Panc1 (cell line): ENCODE data around the gene PCDH15. TPM values are rescaled to one million over a fixed set of nuclear protein-coding genes. Genes with fewer than 3 reads are reported as not detected.

ENCODE experiments used
- ATAC-seq: fragments of 200-7000 bp; cut with Tn5 transposase; 2 replicates; pipeline ENCODE4 v1.9.1; 2020; ENCODE audit warnings: mild to moderate bottlenecking, moderate library complexity
- BruUV-seq: library from RNA; stranded (reverse); fragments of 400-500 nt; replicated peaks from 2 replicates; lab custom pipeline; 2021; lab: Mats Ljungman, UMichigan
- CTCF ChIA-PET: fragments of 300-600 bp; sonication (Branson Sonifier 250); formaldehyde crosslinking; loops from one replicate; lab custom pipeline; 2022; ENCODE audit warnings: antibody characterized with exemption; lab: Charles Lee
- POLR2A ChIA-PET: fragments of 300-600 bp; sonication (Branson Sonifier 250); formaldehyde crosslinking; loops from one replicate; lab custom pipeline; 2022; ENCODE audit warnings: antibody characterized with exemption; lab: Charles Lee
- DNase-seq: peaks from one replicate; pipeline ENCODE4 v3.0.0-alpha.2; 2010; ENCODE audit warnings: low read depth, low spot score
- H3K27ac ChIP-seq: 2 replicates; pipeline ENCODE4 v1.5.1; 2011; ENCODE audit warnings: mild to moderate bottlenecking, low read length, inconsistent platforms
- H3K27me3 ChIP-seq: fragments of 200-500 bp; sonication (Bioruptor generic); 2 replicates; pipeline ENCODE4 v1.6.0; 2014; ENCODE audit warnings: low read length, inconsistent platforms; ENCODE audit not compliant: control insufficient read depth, insufficient read depth
- H3K36me3 ChIP-seq: fragments of 200-500 bp; sonication (Bioruptor generic); 2 replicates; pipeline ENCODE4 v1.5.1; 2014; ENCODE audit warnings: inconsistent platforms, mild to moderate bottlenecking, low read length, moderate library complexity; ENCODE audit not compliant: control insufficient read depth, insufficient read depth
- H3K4me1 ChIP-seq: 2 replicates; pipeline ENCODE4 v1.5.1; 2011; ENCODE audit warnings: inconsistent platforms, mild to moderate bottlenecking, low read length, moderate library complexity; ENCODE audit not compliant: control insufficient read depth, insufficient read depth
- H3K4me3 ChIP-seq, 2 experiments: 2 replicates each; pipeline ENCODE4 v1.5.1; 2011 to 2012; ENCODE audit warnings: low read depth in 2 of 2, low read length in 2 of 2, mild to moderate bottlenecking in 2 of 2, inconsistent platforms in 1 of 2, moderate library complexity in 1 of 2
- H3K9me3 ChIP-seq: fragments of 200-500 bp; sonication (Bioruptor generic); 2 replicates; pipeline ENCODE4 v1.5.1; 2014; ENCODE audit warnings: low read depth, mild to moderate bottlenecking, inconsistent platforms, low read length, moderate library complexity; ENCODE audit not compliant: control insufficient read depth, insufficient read depth
- POLR2AphosphoS5 ChIP-seq: IDR thresholded peaks from 2 replicates; pipeline ENCODE4 v1.6.1; 2012; ENCODE audit warnings: mild to moderate bottlenecking, low read depth, low read length, moderate library complexity
- SIN3A ChIP-seq: IDR thresholded peaks from 2 replicates; pipeline ENCODE4 v1.6.1; 2012; ENCODE audit warnings: low read depth, mild to moderate bottlenecking, low read length, moderate library complexity, borderline replicate concordance; ENCODE audit not compliant: insufficient read depth
- TCF7L2 ChIP-seq: IDR thresholded peaks from 2 replicates; pipeline ENCODE4 v1.6.1; 2011; ENCODE audit warnings: mild to moderate bottlenecking, low read depth, low read length, inconsistent platforms
- in situ Hi-C: cut with HindIII; loops from 2 replicates; pipeline ENCODE4 v1.10.0; 2016; ENCODE audit warnings: low sequenced_read_pairs, low pct_unique_long_range_greater_than_20kb
- intact Hi-C: fragments of 100-400 bp; cut with micrococcal nuclease; formaldehyde crosslinking; loops from one replicate; pipeline ENCODE4 v1.10.0; 2022; ENCODE audit not compliant: unreplicated experiment
- total RNA-seq: library from RNA; stranded (reverse); gene quantifications from one replicate; pipeline ENCODE4 v1.2.1, GENCODE V29; 2021; ENCODE audit not compliant: unreplicated experiment
- TF ChIP-seq, protein P1 (sequence below), 2 experiments: IDR thresholded peaks; 2 replicates each; pipeline ENCODE4 v1.6.1; 2011 to 2012; ENCODE audit warnings: low read depth in 2 of 2, control low read depth in 1 of 2, low read length in 1 of 2, mild to moderate bottlenecking in 1 of 2, moderate library complexity in 1 of 2; ENCODE audit not compliant: insufficient read depth in 1 of 2
- TF ChIP-seq, protein P2 (sequence below): fragments of 450-650 bp; IDR thresholded peaks from 2 replicates; pipeline ENCODE4 v1.5.1; 2017; ENCODE audit warnings: mild to moderate bottlenecking

Gene PCDH15
- total RNA-seq, 1 experiment from 2014 or later, result 0.18 TPM

DNA sequence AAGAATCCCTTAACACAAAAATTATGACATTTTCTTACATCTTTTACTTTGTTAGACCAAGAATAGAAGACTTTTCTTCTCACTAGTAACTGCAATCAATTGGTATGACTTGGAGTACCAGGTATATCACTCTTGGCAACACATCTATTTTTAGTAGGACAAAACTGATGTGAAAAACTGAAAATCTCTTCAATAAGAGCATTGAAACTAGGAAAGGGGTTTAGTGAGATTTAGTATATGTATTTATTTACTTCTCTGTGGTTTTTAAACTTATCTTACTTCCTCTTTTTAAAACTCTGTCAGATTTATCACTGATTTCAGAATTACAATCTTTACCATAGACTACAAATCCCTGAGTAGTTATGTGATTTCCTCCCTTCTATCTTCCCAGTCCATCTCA is 366.2 kb downstream of the PCDH15 start:
- no TSS peak for BruUV-seq
- DNase-seq (no peak), ATAC-seq (no peak)
- no peaks in the 10 kb centered on the region for H3K27me3 ChIP-seq
- H3K4me3 ChIP-seq, result no peak overlapping the region
- in situ Hi-C loops, result no loop called here
- no peaks in the 10 kb centered on the region for H3K36me3 ChIP-seq
- no peaks in the 10 kb centered on the region for H3K4me1 ChIP-seq
- ChIA-PET CTCF (no interaction called here), POLR2A (no interaction called here)
- H3K9me3 ChIP-seq, result no peaks in the 10 kb centered on the region
- H3K27ac ChIP-seq, result no peak overlapping the region
- TF ChIP-seq SIN3A, result no peak
- TF ChIP-seq TCF7L2, result no peak
- TF ChIP-seq, protein P1, sequence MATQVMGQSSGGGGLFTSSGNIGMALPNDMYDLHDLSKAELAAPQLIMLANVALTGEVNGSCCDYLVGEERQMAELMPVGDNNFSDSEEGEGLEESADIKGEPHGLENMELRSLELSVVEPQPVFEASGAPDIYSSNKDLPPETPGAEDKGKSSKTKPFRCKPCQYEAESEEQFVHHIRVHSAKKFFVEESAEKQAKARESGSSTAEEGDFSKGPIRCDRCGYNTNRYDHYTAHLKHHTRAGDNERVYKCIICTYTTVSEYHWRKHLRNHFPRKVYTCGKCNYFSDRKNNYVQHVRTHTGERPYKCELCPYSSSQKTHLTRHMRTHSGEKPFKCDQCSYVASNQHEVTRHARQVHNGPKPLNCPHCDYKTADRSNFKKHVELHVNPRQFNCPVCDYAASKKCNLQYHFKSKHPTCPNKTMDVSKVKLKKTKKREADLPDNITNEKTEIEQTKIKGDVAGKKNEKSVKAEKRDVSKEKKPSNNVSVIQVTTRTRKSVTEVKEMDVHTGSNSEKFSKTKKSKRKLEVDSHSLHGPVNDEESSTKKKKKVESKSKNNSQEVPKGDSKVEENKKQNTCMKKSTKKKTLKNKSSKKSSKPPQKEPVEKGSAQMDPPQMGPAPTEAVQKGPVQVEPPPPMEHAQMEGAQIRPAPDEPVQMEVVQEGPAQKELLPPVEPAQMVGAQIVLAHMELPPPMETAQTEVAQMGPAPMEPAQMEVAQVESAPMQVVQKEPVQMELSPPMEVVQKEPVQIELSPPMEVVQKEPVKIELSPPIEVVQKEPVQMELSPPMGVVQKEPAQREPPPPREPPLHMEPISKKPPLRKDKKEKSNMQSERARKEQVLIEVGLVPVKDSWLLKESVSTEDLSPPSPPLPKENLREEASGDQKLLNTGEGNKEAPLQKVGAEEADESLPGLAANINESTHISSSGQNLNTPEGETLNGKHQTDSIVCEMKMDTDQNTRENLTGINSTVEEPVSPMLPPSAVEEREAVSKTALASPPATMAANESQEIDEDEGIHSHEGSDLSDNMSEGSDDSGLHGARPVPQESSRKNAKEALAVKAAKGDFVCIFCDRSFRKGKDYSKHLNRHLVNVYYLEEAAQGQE (IDR thresholded peaks at IDR 0.05; ENCODE audit: insufficient read depth in 1 of 2, low read depth in 2 of 2, low read length in 1 of 2), result no peak
- TF ChIP-seq POLR2AphosphoS5, result no peak
- TF ChIP-seq, protein P2, sequence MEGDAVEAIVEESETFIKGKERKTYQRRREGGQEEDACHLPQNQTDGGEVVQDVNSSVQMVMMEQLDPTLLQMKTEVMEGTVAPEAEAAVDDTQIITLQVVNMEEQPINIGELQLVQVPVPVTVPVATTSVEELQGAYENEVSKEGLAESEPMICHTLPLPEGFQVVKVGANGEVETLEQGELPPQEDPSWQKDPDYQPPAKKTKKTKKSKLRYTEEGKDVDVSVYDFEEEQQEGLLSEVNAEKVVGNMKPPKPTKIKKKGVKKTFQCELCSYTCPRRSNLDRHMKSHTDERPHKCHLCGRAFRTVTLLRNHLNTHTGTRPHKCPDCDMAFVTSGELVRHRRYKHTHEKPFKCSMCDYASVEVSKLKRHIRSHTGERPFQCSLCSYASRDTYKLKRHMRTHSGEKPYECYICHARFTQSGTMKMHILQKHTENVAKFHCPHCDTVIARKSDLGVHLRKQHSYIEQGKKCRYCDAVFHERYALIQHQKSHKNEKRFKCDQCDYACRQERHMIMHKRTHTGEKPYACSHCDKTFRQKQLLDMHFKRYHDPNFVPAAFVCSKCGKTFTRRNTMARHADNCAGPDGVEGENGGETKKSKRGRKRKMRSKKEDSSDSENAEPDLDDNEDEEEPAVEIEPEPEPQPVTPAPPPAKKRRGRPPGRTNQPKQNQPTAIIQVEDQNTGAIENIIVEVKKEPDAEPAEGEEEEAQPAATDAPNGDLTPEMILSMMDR, result no peak
- intact Hi-C loops, result no loop called here

DNA sequence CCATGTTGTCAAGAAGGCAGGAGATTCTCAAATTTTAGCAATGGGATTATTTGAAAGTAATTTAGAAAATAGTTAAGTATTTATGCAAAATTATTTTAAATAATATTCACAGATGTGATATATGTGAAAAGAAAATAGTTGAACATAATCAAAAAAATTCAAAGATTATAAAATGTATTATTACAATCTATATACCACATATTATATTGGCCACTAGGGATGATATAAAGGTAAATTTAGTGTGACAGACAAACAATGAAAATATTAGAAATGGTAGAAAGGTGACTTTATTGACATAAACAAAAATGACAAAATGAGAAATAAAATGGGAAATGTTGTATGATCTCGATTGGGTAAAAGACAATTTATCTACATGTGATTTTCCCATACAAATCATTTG is 385.5 kb downstream of the PCDH15 start:
- DNase-seq (no peak), ATAC-seq (no peak)
- BruUV-seq, result no TSS peak
- intact Hi-C loops, result loop anchor here (10.0 kb wide), 1 partner anchor 1699 kb away; no protein-coding TSS in a partner anchor
- TF ChIP-seq POLR2AphosphoS5 (no peak), SIN3A (no peak), TCF7L2 (no peak)
- TF ChIP-seq, protein P1 (IDR thresholded peaks at IDR 0.05; ENCODE audit: insufficient read depth in 1 of 2, low read depth in 2 of 2, low read length in 1 of 2), result no peak
- TF ChIP-seq, protein P2, result no peak
- no peaks in the 10 kb centered on the region for H3K36me3 ChIP-seq
- H3K27me3 ChIP-seq, result no peaks in the 10 kb centered on the region
- in situ Hi-C loops, result no loop called here
- ChIA-PET POLR2A (no interaction called here), CTCF (no interaction called here)
- H3K9me3 ChIP-seq, result no peaks in the 10 kb centered on the region
- no peak overlapping the region for H3K4me3 ChIP-seq
- no peak overlapping the region for H3K27ac ChIP-seq
- H3K4me1 ChIP-seq, result no peaks in the 10 kb centered on the region
